Neural progenitor cell (in vitro differentiated cells): ENCODE data around the gene QSOX2. TPM values are rescaled to one million over a fixed set of nuclear protein-coding genes. Genes with fewer than 3 reads are reported as not detected.

ENCODE experiments used
- DNase-seq: peaks from one replicate; pipeline ENCODE4 v3.0.0-alpha.2; 2016; ENCODE audit warnings: low spot score
- H2AFZ ChIP-seq: fragments of 200-600 bp; sonication (generic); replicated peaks from 2 replicates; pipeline ENCODE4 v1.6.1; 2016; ENCODE audit warnings: antibody characterized with exemption
- H3F3A ChIP-seq: fragments of 200-600 bp; sonication (generic); 2 replicates; pipeline ENCODE4 v1.6.1; 2016; ENCODE audit warnings: antibody characterized with exemption, low read depth
- H3K27ac ChIP-seq: fragments of 200-600 bp; sonication (generic); 2 replicates; pipeline ENCODE4 v1.5.1; 2016; ENCODE audit warnings: mild to moderate bottlenecking
- H3K27me3 ChIP-seq: fragments of 200-600 bp; sonication (generic); 2 replicates; pipeline ENCODE4 v1.6.1; 2016; ENCODE audit warnings: mild to moderate bottlenecking, moderate library complexity
- H3K36me3 ChIP-seq: fragments of 200-600 bp; sonication (generic); 2 replicates; pipeline ENCODE4 v1.5.1; 2016
- H3K4me1 ChIP-seq: fragments of 200-600 bp; sonication (generic); 2 replicates; pipeline ENCODE4 v1.6.1; 2016; ENCODE audit warnings: mixed run types
- H3K4me2 ChIP-seq: fragments of 200-600 bp; sonication (generic); 2 replicates; pipeline ENCODE4 v1.6.1; 2016
- H3K4me3 ChIP-seq: fragments of 200-600 bp; sonication (generic); 2 replicates; pipeline ENCODE4 v1.5.1; 2016
- H3K79me2 ChIP-seq: fragments of 200-600 bp; sonication (generic); 2 replicates; pipeline ENCODE4 v1.6.1; 2016; ENCODE audit warnings: low read depth
- H3K9ac ChIP-seq: fragments of 200-600 bp; sonication (generic); 2 replicates; pipeline ENCODE4 v1.6.1; 2016
- H3K9me3 ChIP-seq: fragments of 200-600 bp; sonication (generic); 2 replicates; pipeline ENCODE4 v1.5.1; 2016; ENCODE audit warnings: low read depth
- H4K20me1 ChIP-seq: fragments of 200-600 bp; sonication (generic); 2 replicates; pipeline ENCODE4 v1.6.1; 2016; ENCODE audit warnings: low read depth
- H3K27ac Mint-ChIP-seq: 3 replicates; pipeline ENCODE4 v1.8.0; 2021; ENCODE audit warnings: mixed read lengths
- H3K27me3 Mint-ChIP-seq: 2 replicates; pipeline ENCODE4 v1.8.0; 2022; ENCODE audit warnings: low read depth, mild to moderate bottlenecking, inconsistent platforms, moderate library complexity, mixed read lengths; ENCODE audit not compliant: insufficient read depth
- H3K36me3 Mint-ChIP-seq: 3 replicates; pipeline ENCODE4 v1.8.0; 2021; ENCODE audit warnings: mixed read lengths
- H3K4me1 Mint-ChIP-seq: 3 replicates; pipeline ENCODE4 v1.8.0; 2021; ENCODE audit warnings: mixed read lengths
- H3K4me3 Mint-ChIP-seq: 3 replicates; pipeline ENCODE4 v1.8.0; 2021; ENCODE audit warnings: mild to moderate bottlenecking, moderate library complexity, mixed read lengths
- H3K9me3 Mint-ChIP-seq: 3 replicates; pipeline ENCODE4 v1.8.0; 2020; ENCODE audit warnings: mixed read lengths
- CTCF ChIP-seq: fragments of 200-600 bp; sonication (generic); IDR thresholded peaks from 2 replicates; pipeline ENCODE4 v1.5.1; 2017; ENCODE audit warnings: antibody characterized with exemption, mild to moderate bottlenecking
- EZH2 ChIP-seq: fragments of 200-600 bp; sonication (generic); IDR thresholded peaks from 2 replicates; pipeline ENCODE4 v1.6.1; 2017; ENCODE audit warnings: antibody characterized with exemption, mild to moderate bottlenecking, moderate library complexity
- EZH2phosphoT487 ChIP-seq: fragments of 200-600 bp; sonication (generic); IDR thresholded peaks from 2 replicates; pipeline ENCODE4 v1.6.1; 2017; ENCODE audit warnings: antibody characterized with exemption
- total RNA-seq: library from RNA; depleted of rRNA; stranded (reverse); fragments of >200 nt; gene quantifications from 2 replicates; pipeline ENCODE4 v1.2.3, GENCODE V29; 2015; ENCODE audit warnings: low replicate concordance

The QSOX2 gene
- total RNA-seq, 1 donor from 2014 or later, result 17.1 TPM

GRCh38 chr9:136204145-136204805, 41.3 kb downstream of the QSOX2 start:
- Mint-ChIP-seq H3K27ac (no peak overlapping the region), H3K4me3 (no peak overlapping the region), H3K9me3 (no peaks in the 10 kb centered on the region), H3K4me1 (no peaks in the 10 kb centered on the region), H3K27me3 (peaks cover 53% of the 10 kb centered on the region), H3K36me3 (peaks cover 9% of the 10 kb centered on the region)
- Histone ChIP-seq H3K79me2 (no peaks in the 10 kb centered on the region), H3K9ac (no peak overlapping the region), H3K4me2 (no peak overlapping the region), H3K9me3 (no peaks in the 10 kb centered on the region), H3K4me1 (no peaks in the 10 kb centered on the region), H3K27ac (no peak overlapping the region), H3K36me3 (no peaks in the 10 kb centered on the region), H3K27me3 (peaks cover 76% of the 10 kb centered on the region), H3F3A (no peaks in the 10 kb centered on the region), H3K4me3 (no peak overlapping the region), H2AFZ (no peak overlapping the region), H4K20me1 (peaks cover 94% of the 10 kb centered on the region)
- peak; percentile 74 for TF ChIP-seq EZH2
- TF ChIP-seq EZH2phosphoT487, result no peak
- TF ChIP-seq CTCF, result no peak
- no peak for DNase-seq

- no peak overlapping the region for H2AFZ ChIP-seq
- H3K4me3 ChIP-seq, result no peak overlapping the region
Observed at GRCh38 chr9:136203408-136204144, 42.0 kb downstream of the QSOX2 start.

More at GRCh38 chr9:136203408-136204144, 42.0 kb downstream of the QSOX2 start:
- H3K27ac ChIP-seq, result no peak overlapping the region
- H3F3A ChIP-seq, result no peaks in the 10 kb centered on the region
- Mint-ChIP-seq H3K36me3 (peaks cover 9% of the 10 kb centered on the region), H3K4me3 (peak overlapping the region; percentile 55), H3K4me1 (no peaks in the 10 kb centered on the region), H3K27ac (no peak overlapping the region), H3K9me3 (no peaks in the 10 kb centered on the region), H3K27me3 (peaks cover 54% of the 10 kb centered on the region)
- no peaks in the 10 kb centered on the region for H3K9me3 ChIP-seq
- peaks cover 94% of the 10 kb centered on the region for H4K20me1 ChIP-seq
- no peak overlapping the region for H3K4me2 ChIP-seq
- peaks cover 2% of the 10 kb centered on the region for H3K4me1 ChIP-seq
- no peaks in the 10 kb centered on the region for H3K79me2 ChIP-seq
- no peak overlapping the region for H3K9ac ChIP-seq
- no peaks in the 10 kb centered on the region for H3K36me3 ChIP-seq
- DNase-seq, result no peak
- H3K27me3 ChIP-seq, result peaks cover 83% of the 10 kb centered on the region
- TF ChIP-seq EZH2phosphoT487, result peak; percentile 83
- no peak for TF ChIP-seq CTCF
- TF ChIP-seq EZH2, result peak; percentile 68
